Measurements from ENCODE around the gene FNBP1. TPM values are rescaled to one million over a fixed set of nuclear protein-coding genes. Genes with fewer than 3 reads are reported as not detected.
A peak's percentile ranks its signal among the peaks of the same experiment; 100 is the strongest.

FNBP1 gene
- total RNA-seq, 6 experiments from 2014 or later: 11.7 to 27.1 (median 15.9) TPM

GRCh38 chr9:129916707-129917106 is 126.3 kb downstream of the FNBP1 start:
- intact Hi-C loops (cut with DNase I): no loop called here
- Histone ChIP-seq H3K36me3 (peaks cover 0 to 7% (median 0%) of the 10 kb centered on the region in 4 donors), H3K27ac (no peak overlapping the region), H3K27me3 (no peaks in the 10 kb centered on the region), H3K4me3 (no peak overlapping the region), H3K4me1 (no peaks in the 10 kb centered on the region), H3K9me3 (no peaks in the 10 kb centered on the region)
- no peak for ATAC-seq
- no peak for DNase-seq
- TF ChIP-seq POLR2A (IDR thresholded peaks at IDR 0.05) (no peak), CTCF (IDR thresholded peaks at IDR 0.05) (no peak)
- WGBS (ENCODE audit: insufficient coverage, low coverage, low lambda C conversion rate, missing lambda C conversion rate): 90% methylated on average over 6 of the region's 7 CpGs

GRCh38 chr9:129914051-129914450 is 128.9 kb downstream of the FNBP1 start:
- no peak overlapping the region for H3K27ac ChIP-seq
- H3K9me3 ChIP-seq: no peaks in the 10 kb centered on the region
- TF ChIP-seq CTCF (IDR thresholded peaks at IDR 0.05): no peak
- no peak for TF ChIP-seq POLR2A (IDR thresholded peaks at IDR 0.05)
- no peak overlapping the region for H3K4me3 ChIP-seq
- WGBS (ENCODE audit: insufficient coverage, low coverage, low lambda C conversion rate, missing lambda C conversion rate): 96% methylated on average over 4 of the region's 5 CpGs
- intact Hi-C loops (cut with DNase I): no loop called here
- no peak for ATAC-seq
- no peaks in the 10 kb centered on the region for H3K36me3 ChIP-seq
- no peaks in the 10 kb centered on the region for H3K27me3 ChIP-seq
- no peaks in the 10 kb centered on the region for H3K4me1 ChIP-seq
- no peak for DNase-seq

GRCh38 chr9:129910628-129911567 is 132.1 kb downstream of the FNBP1 start:
- ATAC-seq: peak in 1 of 4 donors; percentile 61
- TF ChIP-seq CTCF (IDR thresholded peaks at IDR 0.05) (no peak), POLR2A (IDR thresholded peaks at IDR 0.05) (no peak)
- Histone ChIP-seq H3K27me3 (no peaks in the 10 kb centered on the region), H3K4me1 (no peaks in the 10 kb centered on the region), H3K4me3 (no peak overlapping the region), H3K27ac (no peak overlapping the region), H3K36me3 (peaks cover 0 to 8% (median 4%) of the 10 kb centered on the region in 4 donors), H3K9me3 (no peaks in the 10 kb centered on the region)
- WGBS (ENCODE audit: insufficient coverage, low coverage, low lambda C conversion rate, missing lambda C conversion rate): 85% methylated on average over 15 of the region's 15 CpGs
- DNase-seq: no peak
- intact Hi-C loops (cut with DNase I): no loop called here

GRCh38 chr9:129909851-129910250 is 133.1 kb downstream of the FNBP1 start:
- H3K4me1 ChIP-seq: no peaks in the 10 kb centered on the region
- H3K27ac ChIP-seq: no peak overlapping the region
- 94% methylated on average over 7 of the region's 9 CpGs for WGBS (ENCODE audit: insufficient coverage, low coverage, low lambda C conversion rate, missing lambda C conversion rate)
- TF ChIP-seq CTCF (IDR thresholded peaks at IDR 0.05) (no peak), POLR2A (IDR thresholded peaks at IDR 0.05) (no peak)
- H3K4me3 ChIP-seq: no peak overlapping the region
- peaks cover 0 to 8% (median 4%) of the 10 kb centered on the region in 4 donors for H3K36me3 ChIP-seq
- no peaks in the 10 kb centered on the region for H3K9me3 ChIP-seq
- ATAC-seq (no peak), DNase-seq (no peak)
- intact Hi-C loops (cut with DNase I): no loop called here
- H3K27me3 ChIP-seq: no peaks in the 10 kb centered on the region
